SK-N-SH (cell line): Measurements from ENCODE around the gene PIK3C2B. TPM values are rescaled to one million over a fixed set of nuclear protein-coding genes. Genes with fewer than 3 reads are reported as not detected.

Source experiments
- CTCF ChIA-PET: fragments of 300-600, 350-600 bp; formaldehyde crosslinking; extraction: SDS; loops from one replicate; lab custom pipeline; 2021; lab: Yijun Ruan, JAX
- POLR2A ChIA-PET: fragments of 350-600 bp; sonication (Branson Sonifier 250); formaldehyde crosslinking; extraction: SDS; loops from one replicate; lab custom pipeline; 2020; ENCODE audit warnings: antibody characterized with exemption, inconsistent platforms; lab: Yijun Ruan, JAX
- DNase-seq: peaks from one replicate; pipeline ENCODE4 v3.0.0; 2012
- H2AFZ ChIP-seq: fragments of 200-600 bp; sonication (generic); 2 replicates; pipeline ENCODE4 v1.8.1; 2016; ENCODE audit warnings: antibody characterized with exemption, mild to moderate bottlenecking, low read depth
- H3F3A ChIP-seq: fragments of 200-600 bp; sonication (generic); replicated peaks from 2 replicates; pipeline ENCODE3; 2016; ENCODE audit warnings: antibody characterized with exemption, mild to moderate bottlenecking; ENCODE audit not compliant: insufficient read depth
- H3K27ac ChIP-seq, 2 experiments: fragments of 200-500 bp in 1 of 2; fragments of 200-600 bp in 1 of 2; sonication (Bioruptor generic) in 1 of 2; sonication (generic), shearing (Covaris generic) in 1 of 2; 2 replicates each; pipeline versions ENCODE4 v1.5.1 to v1.6.1; 2014 to 2016; ENCODE audit warnings: low read depth in 2 of 2, inconsistent platforms in 1 of 2, low read length in 1 of 2, mild to moderate bottlenecking in 1 of 2, mixed read lengths in 1 of 2
- H3K27me3 ChIP-seq: fragments of 200-600 bp; sonication (generic), shearing (Covaris generic); 2 replicates; pipeline ENCODE4 v1.6.1; 2016; ENCODE audit warnings: mixed run types; ENCODE audit not compliant: insufficient read depth
- H3K36me3 ChIP-seq, 2 experiments: fragments of 200-500 bp in 1 of 2; fragments of 200-600 bp in 1 of 2; sonication (Bioruptor generic) in 1 of 2; sonication (generic) in 1 of 2; replicated peaks in 1 of 2; 2 replicates each; pipeline versions ENCODE3 to v1.5.1; 2014 to 2016; ENCODE audit warnings: low read length in 1 of 2, mild to moderate bottlenecking in 1 of 2; ENCODE audit not compliant: insufficient read depth in 2 of 2, control insufficient read depth in 1 of 2
- H3K4me1 ChIP-seq, 2 experiments: fragments of 200-500 bp in 1 of 2; fragments of 200-600 bp in 1 of 2; sonication (Bioruptor generic) in 1 of 2; sonication (generic), shearing (Covaris generic) in 1 of 2; 2 replicates each; pipeline versions ENCODE4 v1.5.1 to v1.6.1; 2014 to 2016; ENCODE audit warnings: low read depth in 1 of 2, low read length in 1 of 2, mixed run types in 1 of 2; ENCODE audit not compliant: insufficient read depth in 2 of 2, control insufficient read depth in 1 of 2
- H3K4me2 ChIP-seq: fragments of 200-600 bp; sonication (generic), shearing (Covaris generic); 2 replicates; pipeline ENCODE4 v1.6.1; 2017; ENCODE audit warnings: mixed run types
- H3K4me3 ChIP-seq, 2 experiments: fragments of 200-500 bp in 1 of 2; fragments of 200-600 bp in 1 of 2; sonication (Bioruptor generic) in 1 of 2; sonication (generic), shearing (Covaris generic) in 1 of 2; 2 replicates each; pipeline versions ENCODE4 v1.5.1 to v1.8.1; 2014 to 2016; ENCODE audit warnings: low read depth in 2 of 2, inconsistent platforms in 1 of 2, low read length in 1 of 2, mild to moderate bottlenecking in 1 of 2, mixed read lengths in 1 of 2, moderate library complexity in 1 of 2
- H3K79me2 ChIP-seq: fragments of 200-600 bp; sonication (generic); 2 replicates; pipeline ENCODE4 v1.8.1; 2017; ENCODE audit warnings: mild to moderate bottlenecking; ENCODE audit not compliant: insufficient read depth
- H3K9ac ChIP-seq: fragments of 200-600 bp; sonication (generic); 2 replicates; pipeline ENCODE4 v1.6.1; 2017; ENCODE audit warnings: mixed run types
- H3K9me2 ChIP-seq: fragments of 200-600 bp; sonication (generic); 2 replicates; pipeline ENCODE4 v1.6.1; 2017; ENCODE audit warnings: mixed run types
- H3K9me3 ChIP-seq: fragments of 200-600 bp; sonication (generic); 2 replicates; pipeline ENCODE4 v1.6.1; 2017; ENCODE audit warnings: mixed run types, mild to moderate bottlenecking, moderate library complexity
- H4K20me1 ChIP-seq: fragments of 200-600 bp; sonication (generic); 2 replicates; pipeline ENCODE4 v1.6.1; 2017; ENCODE audit warnings: mild to moderate bottlenecking, mixed run types; ENCODE audit not compliant: insufficient read depth
- CHD2 ChIP-seq: fragments of 150-350 bp; IDR thresholded peaks from 2 replicates; pipeline ENCODE4 v1.6.1; 2018; ENCODE audit warnings: low read length; ENCODE audit not compliant: partially characterized antibody
- EP300 ChIP-seq, 2 experiments: IDR thresholded peaks; 2 replicates each; pipeline versions ENCODE4 v1.4.0 to v1.6.1; 2012; ENCODE audit warnings: borderline replicate concordance in 1 of 2, low read depth in 1 of 2, low read length in 1 of 2
- FOSL2 ChIP-seq: IDR thresholded peaks from 2 replicates; pipeline ENCODE4 v1.4.0; 2012; ENCODE audit warnings: low read depth, mild to moderate bottlenecking, moderate library complexity, borderline replicate concordance
- FOXJ3 ChIP-seq: sonication (generic); formaldehyde crosslinking; IDR thresholded peaks from 2 replicates; pipeline ENCODE4 v1.5.1; 2020; ENCODE audit warnings: mild to moderate bottlenecking, missing genetic modification reagents
- FOXM1 ChIP-seq: IDR thresholded peaks from 2 replicates; pipeline ENCODE4 v1.4.0; 2012; ENCODE audit warnings: low read depth, mild to moderate bottlenecking
- GABPA ChIP-seq: IDR thresholded peaks from 2 replicates; pipeline ENCODE4 v1.4.0; 2012; ENCODE audit warnings: low read depth, mild to moderate bottlenecking
- GATA2 ChIP-seq: sonication (generic); formaldehyde crosslinking; IDR thresholded peaks from 2 replicates; pipeline ENCODE4 v1.5.0; 2020; ENCODE audit warnings: mild to moderate bottlenecking, missing genetic modification reagents
- IRF3 ChIP-seq: fragments of 150-350 bp; IDR thresholded peaks from 2 replicates; pipeline ENCODE4 v1.6.1; 2016; ENCODE audit warnings: mild to moderate bottlenecking, low read depth, low read length
- MAX ChIP-seq: IDR thresholded peaks from 2 replicates; pipeline ENCODE4 v1.4.0; 2012; ENCODE audit warnings: low read depth
- MXI1 ChIP-seq: IDR thresholded peaks from 2 replicates; pipeline ENCODE4 v1.6.1; 2012; ENCODE audit warnings: mild to moderate bottlenecking, low read depth, low read length, improper control_type of control experiment
- NRF1 ChIP-seq: IDR thresholded peaks from 2 replicates; pipeline ENCODE4 v1.6.1; 2012; ENCODE audit warnings: low read depth, mild to moderate bottlenecking, low read length
- REST ChIP-seq: IDR thresholded peaks from 2 replicates; pipeline ENCODE4 v1.6.1; 2012; ENCODE audit warnings: mild to moderate bottlenecking, low read depth, low read length, moderate library complexity
- USF1 ChIP-seq: IDR thresholded peaks from 2 replicates; pipeline ENCODE4 v1.4.0; 2012; ENCODE audit warnings: low read depth, borderline replicate concordance
- USF2 ChIP-seq: fragments of 150-350 bp; IDR thresholded peaks from 2 replicates; pipeline ENCODE4 v1.6.1; 2017; ENCODE audit warnings: antibody characterized with exemption, low read length, low read depth, borderline replicate concordance
- WGBS: methylation state at CpG from one replicate; pipeline ENCODE4 v1.1.6; 2017; ENCODE audit warnings: low lambda C conversion rate; 5-methylcytosine and 5-hydroxymethylcytosine counted together
- polyA plus RNA-seq, 3 experiments: library from polyadenylated mRNA; depleted of rRNA; stranded (reverse); fragments of >200 nt; gene quantifications; 2 replicates each; pipeline ENCODE4 v1.2.3, GENCODE V29; 2012

PIK3C2B gene
- polyA plus RNA-seq, 1 of the 3 experiments (the other 2 are of a cell fraction): 6.5 TPM

- Histone ChIP-seq H3K27ac (no peak overlapping the region), H3K4me3 (no peak overlapping the region), H3K4me2 (no peak overlapping the region), H3K36me3 (peaks cover 0 to 22% of the 10 kb centered on the region in 2 experiments), H3K9ac (no peak overlapping the region), H4K20me1 (no peaks in the 10 kb centered on the region), H2AFZ (no peak overlapping the region), H3K9me2 (no peaks in the 10 kb centered on the region), H3K4me1 (no peaks in the 10 kb centered on the region; a peak in 1 of 4 replicates), H3K27me3 (no peaks in the 10 kb centered on the region), H3F3A (no peaks in the 10 kb centered on the region), H3K9me3 (no peaks in the 10 kb centered on the region), H3K79me2 (no peaks in the 10 kb centered on the region)
- POLR2A ChIA-PET: no interaction called here
- no peak for DNase-seq
- 80% methylated on average over 4 of the region's 5 CpGs for WGBS
- no peak for TF ChIP-seq USF2
- no peak for TF ChIP-seq FOXJ3 (CRISPR knock-in tag)
- TF ChIP-seq MXI1: no peak
- TF ChIP-seq FOSL2: no peak
- no peak for TF ChIP-seq NRF1
- no peak for TF ChIP-seq MAX
- no peak for TF ChIP-seq FOXM1
- no peak for TF ChIP-seq CHD2
- TF ChIP-seq EP300 (IDR thresholded peaks at IDR 0.05; ENCODE audit: borderline replicate concordance in 1 of 2, low read depth in 1 of 2, low read length in 1 of 2): no peak
- TF ChIP-seq GABPA: no peak
- no peak for TF ChIP-seq REST
- TF ChIP-seq IRF3: no peak
- TF ChIP-seq USF1: no peak
- no peak for TF ChIP-seq GATA2 (CRISPR knock-in tag)
- CTCF ChIA-PET: interaction anchor here (0.8 to 4.3 kb wide), 4 partner anchors 11 to 45 kb away, joined by 3 to 21 read pairs (median 14); no protein-coding TSS in a partner anchor
Observed at GRCh38 chr1:204457666-204458065, 36.9 kb downstream of the PIK3C2B start.
